AG04450 (cell line): ENCODE results near the gene FBXW8. TPM values are rescaled to one million over a fixed set of nuclear protein-coding genes. Genes with fewer than 3 reads are reported as not detected.

Experiments used
- CTCF ChIA-PET: fragments of 300-600, 350-600 bp; formaldehyde crosslinking; extraction: SDS; loops from one replicate; lab custom pipeline; 2022; ENCODE audit warnings: antibody characterized with exemption, inconsistent platforms; lab: Charles Lee
- POLR2A ChIA-PET: fragments of 350-600 bp; formaldehyde crosslinking; extraction: SDS; loops from one replicate; lab custom pipeline; 2021; ENCODE audit warnings: antibody characterized with exemption, inconsistent platforms; lab: Yijun Ruan, JAX
- DNase-seq: peaks from one replicate; pipeline ENCODE4 v3.0.0-alpha.2; 2011; ENCODE audit warnings: low read depth, low spot score
- H3K27ac ChIP-seq: one replicate; pipeline ENCODE4 v1.5.1; 2012; ENCODE audit warnings: low read depth, low read length, control low read depth
- H3K27me3 ChIP-seq: one replicate; pipeline ENCODE4 v1.6.0; 2012; ENCODE audit warnings: low read length; ENCODE audit not compliant: control insufficient read depth, insufficient read depth
- H3K4me3 ChIP-seq: 2 replicates; pipeline ENCODE4 v1.5.1; 2011; ENCODE audit warnings: mild to moderate bottlenecking, low read depth, low read length, control low read depth
- H3K9me3 ChIP-seq: 2 replicates; pipeline ENCODE4 v1.5.1; 2012; ENCODE audit warnings: low read length; ENCODE audit not compliant: control insufficient read depth, insufficient read depth
- CTCF ChIP-seq: IDR thresholded peaks from 2 replicates; pipeline ENCODE4 v1.5.1; 2011; ENCODE audit warnings: low read depth, low read length, control low read depth, inconsistent platforms
- polyA plus RNA-seq: library from polyadenylated mRNA; depleted of rRNA; stranded (reverse); fragments of >200 nt; gene quantifications from 2 replicates; pipeline ENCODE4 v1.2.3, GENCODE V29; 2011

FBXW8 gene
- polyA plus RNA-seq, 1 experiment: 23.0 TPM

GRCh38 chr12:116884871-116885270 is 25.9 kb upstream of the FBXW8 start:
- DNase-seq: no peak
- Histone ChIP-seq H3K27ac (no peak overlapping the region), H3K9me3 (no peaks in the 10 kb centered on the region), H3K4me3 (no peak overlapping the region), H3K27me3 (peaks cover 41% of the 10 kb centered on the region)
- ChIA-PET POLR2A (interaction anchor here (0.7 kb wide), 1 partner anchor 23 kb away, joined by 5 read pairs; no protein-coding TSS in a partner anchor), CTCF (no interaction called here)
- no peak for TF ChIP-seq CTCF

- no peak for TF ChIP-seq CTCF
- CTCF ChIA-PET: no interaction called here
- no peak overlapping the region for H3K27ac ChIP-seq
- POLR2A ChIA-PET: interaction anchor here (0.7 kb wide), 1 partner anchor 24 kb away, joined by 5 read pairs; no protein-coding TSS in a partner anchor
- no peak for DNase-seq
- H3K4me3 ChIP-seq: no peak overlapping the region
- H3K27me3 ChIP-seq: peaks cover 35% of the 10 kb centered on the region
- H3K9me3 ChIP-seq: no peaks in the 10 kb centered on the region
Measured at GRCh38 chr12:116885491-116885890, 25.3 kb upstream of the FBXW8 start.

GRCh38 chr12:116887244-116887643 is 23.5 kb upstream of the FBXW8 start:
- Histone ChIP-seq H3K27me3 (peaks cover 29% of the 10 kb centered on the region), H3K9me3 (no peaks in the 10 kb centered on the region), H3K4me3 (no peak overlapping the region), H3K27ac (no peak overlapping the region)
- ChIA-PET CTCF (interaction anchor here (0.7 kb wide), 1 partner anchor 24 kb away, joined by 6 read pairs; no protein-coding TSS in a partner anchor), POLR2A (no interaction called here)
- no peak for TF ChIP-seq CTCF
- no peak for DNase-seq

- no peak for TF ChIP-seq CTCF
- Histone ChIP-seq H3K9me3 (no peaks in the 10 kb centered on the region), H3K4me3 (no peak overlapping the region), H3K27me3 (peaks cover 22% of the 10 kb centered on the region), H3K27ac (no peak overlapping the region)
- CTCF ChIA-PET: no interaction called here
- POLR2A ChIA-PET: no interaction called here
- no peak for DNase-seq
Measured at GRCh38 chr12:116887897-116888296, 22.9 kb upstream of the FBXW8 start.

DNA sequence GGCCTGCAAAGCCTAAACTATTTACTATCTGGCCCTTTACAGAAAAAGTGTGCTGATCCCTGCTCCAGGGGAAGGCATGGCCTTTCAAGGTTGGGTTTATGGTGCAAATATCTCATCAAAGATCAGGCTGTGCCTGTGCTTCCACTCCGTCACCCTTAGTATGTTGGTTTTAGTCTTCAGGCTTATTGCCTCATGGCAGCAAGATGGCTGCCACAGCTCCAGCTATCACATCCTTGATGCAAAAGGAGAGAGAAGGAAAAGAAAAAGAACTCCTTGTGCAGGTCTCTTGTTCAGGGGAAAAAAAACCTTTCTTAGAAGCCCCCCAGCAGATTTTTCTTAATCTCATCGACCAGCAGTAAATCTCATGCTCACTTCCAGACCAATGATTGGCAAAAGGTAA is 20.4 kb upstream of the FBXW8 start:
- Histone ChIP-seq H3K4me3 (no peak overlapping the region), H3K27ac (no peak overlapping the region), H3K27me3 (peaks cover 7% of the 10 kb centered on the region), H3K9me3 (no peaks in the 10 kb centered on the region)
- ChIA-PET CTCF (no interaction called here), POLR2A (interaction anchor here (0.6 kb wide), 1 partner anchor 603 kb away, joined by 3 read pairs; no protein-coding TSS in a partner anchor)
- no peak for DNase-seq
- no peak for TF ChIP-seq CTCF
